ACC112 (cell line): Measurements from ENCODE around the gene TNFAIP6.
A peak's percentile ranks its signal among the peaks of the same experiment; 100 is the strongest.
"Not testable (repeated sequence)": the region's sequence is repeated elsewhere in the genome, so short reads cannot be mapped to it uniquely, and the experiment has no call there.

Experiments
- H2AFZ ChIP-seq: fragments of 200-600 bp; sonication (generic); one replicate; pipeline ENCODE4 v1.6.0; 2017; ENCODE audit warnings: antibody characterized with exemption, low read length; ENCODE audit not compliant: unreplicated experiment
- H3K27ac ChIP-seq: fragments of 200-600 bp; sonication (generic); 2 replicates; pipeline ENCODE4 v1.5.1; 2014; ENCODE audit warnings: low read depth, mild to moderate bottlenecking, antibody characterized with exemption, low read length, moderate library complexity
- H3K27me3 ChIP-seq: fragments of 200-600 bp; sonication (generic); 2 replicates; pipeline ENCODE4 v1.6.1; 2014; ENCODE audit warnings: mild to moderate bottlenecking, antibody characterized with exemption, low read length, moderate library complexity, mixed read lengths; ENCODE audit not compliant: insufficient read depth
- H3K36me3 ChIP-seq: fragments of 200-600 bp; sonication (generic); 2 replicates; pipeline ENCODE4 v1.6.1; 2016; ENCODE audit warnings: mild to moderate bottlenecking, antibody characterized with exemption, low read length, moderate library complexity, mixed read lengths; ENCODE audit not compliant: insufficient read depth
- H3K4me1 ChIP-seq: fragments of 200-600 bp; sonication (generic); one replicate; pipeline ENCODE4 v1.6.1; 2016; ENCODE audit warnings: low read length, mixed read lengths; ENCODE audit not compliant: insufficient read depth, unreplicated experiment, control insufficient read depth
- H3K4me3 ChIP-seq: fragments of 200-600 bp; sonication (generic); 2 replicates; pipeline ENCODE4 v1.5.1; 2014; ENCODE audit warnings: mild to moderate bottlenecking, low read depth, low read length
- H3K79me2 ChIP-seq: fragments of 200-600 bp; sonication (generic); one replicate; pipeline ENCODE4 v1.6.0; 2016; ENCODE audit warnings: low read length; ENCODE audit not compliant: control insufficient read depth, unreplicated experiment, insufficient read depth

The TNFAIP6 gene

DNA sequence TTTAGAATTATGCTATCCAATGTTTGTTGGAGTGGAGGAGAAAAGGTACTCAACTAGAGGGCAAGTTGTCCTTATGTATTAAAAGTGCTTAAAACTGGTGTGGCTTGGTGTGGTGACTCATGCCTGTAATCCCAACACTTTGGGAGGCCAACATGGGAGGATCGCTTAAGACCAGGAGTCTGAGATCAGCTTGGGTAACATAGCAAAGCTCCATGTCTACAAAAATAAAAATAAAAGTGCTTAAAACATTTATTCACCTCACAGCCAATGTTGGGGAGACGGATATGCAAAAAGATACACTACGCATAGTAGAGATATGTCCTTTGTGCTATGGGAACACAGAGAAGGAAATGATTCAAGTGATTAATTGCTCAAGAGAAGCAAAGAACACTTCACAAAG, 19.3 kb upstream of the TNFAIP6 start:
- H3K27me3 ChIP-seq, result no peaks in the 10 kb centered on the region
- no peak overlapping the region for H2AFZ ChIP-seq
- no peaks in the 10 kb centered on the region for H3K79me2 ChIP-seq
- no peak overlapping the region; the same call in 1 of the 2 replicates for H3K4me3 ChIP-seq
- peak overlapping the region; percentile 78 for H3K27ac ChIP-seq
- no peaks in the 10 kb centered on the region for H3K36me3 ChIP-seq
- H3K4me1 ChIP-seq, result peaks cover 40% of the 10 kb centered on the region

GRCh38 chr2:151343073-151343472, 14.3 kb upstream of the TNFAIP6 start:
- Histone ChIP-seq H3K4me1 (peaks cover 10% of the 10 kb centered on the region), H3K79me2 (no peaks in the 10 kb centered on the region), H2AFZ (no peak overlapping the region), H3K27me3 (no peaks in the 10 kb centered on the region), H3K36me3 (no peaks in the 10 kb centered on the region), H3K4me3 (no peak overlapping the region), H3K27ac (no peak overlapping the region)

GRCh38 chr2:151344191-151344590, 13.2 kb upstream of the TNFAIP6 start:
- H3K4me3 ChIP-seq, H3K36me3 ChIP-seq, H3K27ac ChIP-seq, H2AFZ ChIP-seq, H3K27me3 ChIP-seq, H3K79me2 ChIP-seq, H3K4me1 ChIP-seq: not testable (repeated sequence)

DNA sequence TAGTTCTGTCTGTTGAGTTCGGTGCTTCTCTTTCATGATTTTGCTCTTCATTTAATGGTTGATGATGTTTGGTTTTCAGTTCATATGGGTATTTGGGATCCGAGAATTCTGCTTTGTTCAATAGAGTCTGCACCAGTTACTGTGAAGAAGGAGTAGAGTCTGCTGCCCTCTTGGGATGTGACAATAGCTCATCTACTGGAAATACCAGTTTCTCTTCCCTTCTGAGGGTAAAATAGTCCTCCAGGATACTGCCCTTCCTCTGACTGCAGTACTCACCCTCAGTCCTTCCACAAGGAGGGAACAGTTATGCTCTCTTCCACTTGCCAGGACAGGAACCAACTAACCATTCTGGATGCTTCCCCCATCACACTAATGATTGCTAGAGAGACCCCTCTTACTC, 12.5 kb upstream of the TNFAIP6 start:
- Histone ChIP-seq H3K27ac (no peak overlapping the region), H3K4me3 (no peak overlapping the region), H3K27me3 (no peaks in the 10 kb centered on the region), H3K4me1 (no peaks in the 10 kb centered on the region), H3K79me2 (no peaks in the 10 kb centered on the region), H3K36me3 (no peaks in the 10 kb centered on the region), H2AFZ (no peak overlapping the region)

GRCh38 chr2:151347294-151347693, 10.1 kb upstream of the TNFAIP6 start:
- no peak overlapping the region for H2AFZ ChIP-seq
- H3K4me3 ChIP-seq, result no peak overlapping the region
- peaks cover 8% of the 10 kb centered on the region for H3K4me1 ChIP-seq
- H3K36me3 ChIP-seq, result no peaks in the 10 kb centered on the region
- no peaks in the 10 kb centered on the region for H3K27me3 ChIP-seq
- no peaks in the 10 kb centered on the region for H3K79me2 ChIP-seq
- H3K27ac ChIP-seq, result no peak overlapping the region

DNA sequence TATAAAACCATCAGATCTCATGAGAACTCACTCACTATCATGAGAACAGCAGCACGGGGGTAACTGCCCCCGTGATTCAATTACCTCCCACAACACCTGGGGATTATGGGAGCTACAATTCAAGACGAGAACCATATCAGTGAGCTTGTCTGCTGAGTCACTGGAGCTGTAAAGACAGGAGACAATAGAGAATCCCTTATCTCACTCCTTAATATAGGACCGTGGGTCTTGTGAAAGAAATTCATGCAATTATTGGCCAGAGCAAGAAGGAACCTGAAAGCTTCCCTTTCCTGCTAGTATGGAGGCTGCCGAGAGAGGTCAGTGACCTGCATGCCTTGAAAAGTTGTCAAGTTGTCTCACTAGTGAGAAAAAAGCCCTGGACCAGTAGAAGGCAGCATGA, 9.5 kb upstream of the TNFAIP6 start:
- H3K4me1 ChIP-seq, result peaks cover 8% of the 10 kb centered on the region
- no peaks in the 10 kb centered on the region for H3K79me2 ChIP-seq
- no peak overlapping the region for H3K27ac ChIP-seq
- no peak overlapping the region for H3K4me3 ChIP-seq
- H2AFZ ChIP-seq, result no peak overlapping the region
- H3K36me3 ChIP-seq, result no peaks in the 10 kb centered on the region
- no peaks in the 10 kb centered on the region for H3K27me3 ChIP-seq

DNA sequence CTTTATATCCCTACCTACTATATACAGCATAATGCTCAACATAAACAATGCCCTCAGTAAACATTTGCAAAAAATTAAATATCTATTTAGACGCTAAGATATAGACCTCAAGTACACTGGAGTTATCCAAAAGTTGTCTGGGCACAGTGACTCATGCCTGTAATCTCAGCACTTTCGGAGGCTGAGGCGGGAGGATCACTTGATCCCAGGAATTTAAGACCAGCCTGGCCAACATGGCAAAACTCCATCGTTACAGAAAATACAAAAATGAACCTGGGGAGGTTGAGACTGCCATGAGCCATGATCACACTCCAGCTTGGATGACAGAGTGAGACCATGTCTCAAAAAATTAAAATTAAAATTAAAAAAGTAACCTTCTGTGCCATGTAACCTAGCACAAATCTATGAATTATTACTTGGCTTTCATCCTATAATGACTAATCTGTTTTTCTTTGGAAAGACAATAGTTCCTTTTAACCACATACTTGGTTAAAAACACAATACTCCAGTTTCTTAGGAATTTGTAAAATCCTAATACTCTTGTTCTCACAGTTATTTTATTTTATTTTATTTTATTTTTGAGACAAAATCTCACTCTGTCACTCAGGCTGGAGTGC, 6.7 kb upstream of the TNFAIP6 start:
- Histone ChIP-seq H3K4me3 (no peak overlapping the region), H3K27me3 (no peaks in the 10 kb centered on the region), H3K4me1 (peaks cover 8% of the 10 kb centered on the region), H3K36me3 (no peaks in the 10 kb centered on the region), H3K79me2 (no peaks in the 10 kb centered on the region), H2AFZ (no peak overlapping the region), H3K27ac (peak overlapping the region; percentile 49)

GRCh38 chr2:151353995-151354394, 3.4 kb upstream of the TNFAIP6 start:
- peaks cover 11% of the 10 kb centered on the region for H3K79me2 ChIP-seq
- H3K27me3 ChIP-seq, result no peaks in the 10 kb centered on the region
- no peaks in the 10 kb centered on the region for H3K36me3 ChIP-seq
- H2AFZ ChIP-seq, result no peak overlapping the region
- no peak overlapping the region for H3K4me3 ChIP-seq
- H3K4me1 ChIP-seq, result peaks cover 16% of the 10 kb centered on the region
- no peak overlapping the region for H3K27ac ChIP-seq

GRCh38 chr2:151354807-151355206, 2.6 kb upstream of the TNFAIP6 start:
- no peak overlapping the region for H3K27ac ChIP-seq
- no peaks in the 10 kb centered on the region for H3K36me3 ChIP-seq
- H3K4me1 ChIP-seq, result peaks cover 16% of the 10 kb centered on the region
- peaks cover 12% of the 10 kb centered on the region for H3K79me2 ChIP-seq
- no peak overlapping the region for H2AFZ ChIP-seq
- H3K27me3 ChIP-seq, result no peaks in the 10 kb centered on the region
- no peak overlapping the region for H3K4me3 ChIP-seq

- peak overlapping the region; percentile 74 for H3K4me3 ChIP-seq
- no peaks in the 10 kb centered on the region for H3K27me3 ChIP-seq
- peaks cover 14% of the 10 kb centered on the region for H3K4me1 ChIP-seq
- peak overlapping the region; percentile 65 for H3K27ac ChIP-seq
- peaks cover 12% of the 10 kb centered on the region for H3K79me2 ChIP-seq
- H3K36me3 ChIP-seq, result no peaks in the 10 kb centered on the region
- H2AFZ ChIP-seq, result no peak overlapping the region
Measured at GRCh38 chr2:151358166-151358970, 976 bp downstream of the TNFAIP6 start.
